GM12874 (cell line): Measurements from ENCODE around the gene ADRM1.

Experiments
- TF ChIP-seq, protein P1 (sequence below): IDR thresholded peaks from 2 replicates; pipeline ENCODE4 v1.5.1; 2011; ENCODE audit warnings: low read depth, mild to moderate bottlenecking, control low read depth, low read length, moderate library complexity; ENCODE audit not compliant: insufficient read depth

ADRM1 gene

DNA sequence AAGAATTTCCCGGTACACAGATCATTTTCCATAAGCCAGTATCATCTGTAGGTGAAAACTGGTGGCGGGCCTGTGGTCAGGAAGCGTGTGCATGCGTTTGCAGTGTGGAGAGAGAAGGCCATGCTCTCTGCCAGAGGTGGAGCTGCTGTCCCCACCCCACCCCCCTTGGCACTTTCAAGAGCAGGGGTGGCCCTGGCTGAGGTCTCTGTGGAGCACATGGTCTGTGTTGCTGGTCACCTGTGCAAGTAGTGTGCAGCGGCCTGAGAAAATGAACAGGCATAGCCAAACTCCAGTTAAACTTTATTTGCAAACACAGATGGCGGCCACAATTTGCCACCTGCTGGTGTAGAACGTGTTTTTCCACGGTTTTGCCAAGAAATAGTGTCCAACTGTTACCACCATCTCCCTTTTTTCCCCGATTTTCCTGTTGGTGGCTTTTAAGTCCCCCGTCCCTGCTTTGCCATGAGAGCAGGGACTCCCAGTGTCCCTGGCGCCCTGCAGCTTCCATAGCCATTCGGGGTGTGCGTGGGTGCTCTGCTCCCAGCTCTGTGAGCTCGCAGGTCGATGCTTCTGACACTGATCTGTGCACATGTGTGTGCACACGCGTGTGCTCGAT is 2.5 kb downstream of the ADRM1 start:
- TF ChIP-seq, protein P1, sequence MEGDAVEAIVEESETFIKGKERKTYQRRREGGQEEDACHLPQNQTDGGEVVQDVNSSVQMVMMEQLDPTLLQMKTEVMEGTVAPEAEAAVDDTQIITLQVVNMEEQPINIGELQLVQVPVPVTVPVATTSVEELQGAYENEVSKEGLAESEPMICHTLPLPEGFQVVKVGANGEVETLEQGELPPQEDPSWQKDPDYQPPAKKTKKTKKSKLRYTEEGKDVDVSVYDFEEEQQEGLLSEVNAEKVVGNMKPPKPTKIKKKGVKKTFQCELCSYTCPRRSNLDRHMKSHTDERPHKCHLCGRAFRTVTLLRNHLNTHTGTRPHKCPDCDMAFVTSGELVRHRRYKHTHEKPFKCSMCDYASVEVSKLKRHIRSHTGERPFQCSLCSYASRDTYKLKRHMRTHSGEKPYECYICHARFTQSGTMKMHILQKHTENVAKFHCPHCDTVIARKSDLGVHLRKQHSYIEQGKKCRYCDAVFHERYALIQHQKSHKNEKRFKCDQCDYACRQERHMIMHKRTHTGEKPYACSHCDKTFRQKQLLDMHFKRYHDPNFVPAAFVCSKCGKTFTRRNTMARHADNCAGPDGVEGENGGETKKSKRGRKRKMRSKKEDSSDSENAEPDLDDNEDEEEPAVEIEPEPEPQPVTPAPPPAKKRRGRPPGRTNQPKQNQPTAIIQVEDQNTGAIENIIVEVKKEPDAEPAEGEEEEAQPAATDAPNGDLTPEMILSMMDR, result no peak

DNA sequence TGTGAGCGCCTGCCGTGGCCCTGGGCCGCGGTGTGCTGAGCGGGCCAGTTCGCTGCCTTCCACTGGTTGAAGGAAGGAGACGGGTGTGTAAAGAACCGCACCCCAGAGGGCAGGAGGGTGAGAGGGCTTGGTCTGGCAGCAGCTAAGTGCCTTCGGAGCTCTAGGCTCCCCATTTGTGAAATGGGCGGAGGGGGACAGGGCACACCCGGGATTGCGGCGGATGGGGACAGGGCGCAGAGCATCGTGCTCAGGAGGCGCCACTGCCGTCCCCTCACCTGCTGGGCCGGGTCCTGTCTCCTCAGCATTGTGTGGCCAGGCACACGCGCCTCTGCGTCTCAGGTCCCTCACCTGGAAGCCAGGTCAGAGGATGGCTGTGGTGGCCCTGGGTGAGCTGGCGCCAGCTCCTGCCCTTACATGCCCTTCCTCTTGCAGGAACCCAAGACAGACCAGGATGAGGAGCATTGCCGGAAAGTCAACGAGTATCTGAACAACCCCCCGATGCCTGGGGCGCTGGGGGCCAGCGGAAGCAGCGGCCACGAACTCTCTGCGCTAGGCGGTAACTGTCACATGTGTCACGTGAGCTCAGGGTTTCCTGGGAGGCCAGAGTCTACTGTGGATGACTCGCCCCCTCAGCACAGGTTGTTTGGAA is 3.1 kb downstream of the ADRM1 start:
- TF ChIP-seq, protein P1, result no peak

DNA sequence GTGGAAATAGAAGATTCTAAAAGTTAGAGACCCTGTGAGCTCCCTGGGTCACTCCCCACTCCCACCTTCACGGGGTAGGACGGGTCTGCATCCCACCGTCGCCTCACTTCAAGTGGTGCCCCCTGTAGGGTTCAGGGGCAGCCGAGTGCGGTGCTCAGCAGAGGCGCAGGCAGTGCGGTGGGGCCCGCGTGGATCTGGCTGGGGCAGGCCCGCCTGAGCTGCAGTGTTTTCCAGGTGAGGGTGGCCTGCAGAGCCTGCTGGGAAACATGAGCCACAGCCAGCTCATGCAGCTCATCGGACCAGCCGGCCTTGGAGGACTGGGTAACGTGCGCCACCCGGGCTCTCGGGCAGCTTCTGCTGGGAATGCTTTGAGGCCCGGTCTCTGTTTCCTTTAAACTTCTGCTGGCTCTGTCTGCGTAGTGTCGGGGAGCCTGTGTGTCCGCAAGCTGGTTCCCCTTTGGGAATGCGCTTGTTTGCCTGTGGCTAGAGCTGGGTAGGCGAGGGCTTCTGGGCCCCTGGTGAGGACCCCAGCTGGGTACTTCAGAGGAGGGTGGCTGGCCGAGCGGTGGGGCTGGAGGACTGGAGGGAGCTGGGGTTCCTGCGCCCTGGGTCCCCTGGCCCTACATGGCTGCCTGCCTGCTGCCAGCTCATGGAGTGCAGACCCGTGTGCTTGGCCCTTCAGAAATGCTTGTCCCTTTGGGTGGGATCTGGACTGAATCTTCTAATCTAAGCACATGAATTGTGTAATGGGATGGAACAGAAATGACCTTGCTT is 3.8 kb downstream of the ADRM1 start:
- TF ChIP-seq, protein P1, result no peak

DNA sequence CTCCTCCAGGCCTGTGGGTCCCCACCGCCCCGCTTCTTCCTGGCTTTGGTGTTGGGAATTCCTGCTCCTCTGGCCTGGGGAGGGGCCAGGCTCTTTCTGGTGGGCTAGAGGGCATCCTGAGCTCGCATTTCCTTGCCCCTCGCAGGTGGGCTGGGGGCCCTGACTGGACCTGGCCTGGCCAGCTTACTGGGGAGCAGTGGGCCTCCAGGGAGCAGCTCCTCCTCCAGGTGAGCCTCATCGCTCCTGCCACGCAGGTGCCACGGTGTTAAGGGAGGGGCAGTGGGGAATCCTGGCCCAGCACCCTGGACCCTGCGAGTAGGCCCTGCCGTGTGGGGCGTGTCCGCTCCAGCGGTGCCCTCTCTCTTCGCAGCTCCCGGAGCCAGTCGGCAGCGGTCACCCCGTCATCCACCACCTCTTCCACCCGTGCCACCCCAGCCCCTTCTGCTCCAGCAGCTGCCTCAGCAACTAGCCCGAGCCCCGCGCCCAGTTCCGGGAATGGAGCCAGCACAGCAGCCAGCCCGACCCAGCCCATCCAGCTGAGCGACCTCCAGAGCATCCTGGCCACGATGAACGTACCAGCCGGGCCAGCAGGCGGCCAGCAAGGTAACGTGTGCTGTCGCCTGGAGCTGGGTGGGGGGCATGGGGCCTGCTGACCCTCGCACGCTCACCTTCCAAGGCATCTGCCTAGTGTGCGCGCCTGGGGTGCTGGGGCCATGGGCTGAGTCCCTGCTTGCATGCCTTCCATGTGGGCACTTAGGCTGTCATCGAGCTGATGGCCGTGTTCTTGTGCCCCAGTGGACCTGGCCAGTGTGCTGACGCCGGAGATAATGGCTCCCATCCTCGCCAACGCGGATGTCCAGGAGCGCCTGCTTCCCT is 4.7 kb downstream of the ADRM1 start:
- TF ChIP-seq, protein P1, result no peak

DNA sequence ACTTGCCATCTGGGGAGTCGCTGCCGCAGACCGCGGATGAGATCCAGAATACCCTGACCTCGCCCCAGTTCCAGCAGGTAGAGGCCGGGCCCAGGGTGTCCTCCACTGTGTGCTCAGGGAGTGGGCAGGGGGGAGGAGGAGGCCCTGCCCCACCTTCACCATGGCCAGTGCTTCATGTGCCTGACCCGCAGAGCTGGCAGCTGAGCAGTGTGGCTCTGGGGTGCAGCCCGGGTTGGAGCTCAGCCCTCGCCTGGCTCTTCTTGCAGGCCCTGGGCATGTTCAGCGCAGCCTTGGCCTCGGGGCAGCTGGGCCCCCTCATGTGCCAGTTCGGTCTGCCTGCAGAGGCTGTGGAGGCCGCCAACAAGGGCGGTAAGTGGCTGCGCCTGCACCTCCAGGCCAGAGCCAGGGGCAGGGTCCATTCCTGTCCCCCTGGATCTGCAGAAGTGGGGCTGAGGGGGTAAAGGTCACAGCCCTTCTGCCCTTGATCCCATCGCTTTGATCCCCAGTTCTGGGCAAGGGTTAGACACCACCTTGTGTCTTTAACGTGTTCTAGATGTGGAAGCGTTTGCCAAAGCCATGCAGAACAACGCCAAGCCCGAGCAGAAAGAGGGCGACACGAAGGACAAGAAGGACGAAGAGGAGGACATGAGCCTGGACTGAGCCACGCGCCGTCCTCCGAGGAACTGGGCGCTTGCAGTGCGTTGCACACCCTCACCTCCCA is 5.5 kb downstream of the ADRM1 start:
- TF ChIP-seq, protein P1, result no peak

DNA sequence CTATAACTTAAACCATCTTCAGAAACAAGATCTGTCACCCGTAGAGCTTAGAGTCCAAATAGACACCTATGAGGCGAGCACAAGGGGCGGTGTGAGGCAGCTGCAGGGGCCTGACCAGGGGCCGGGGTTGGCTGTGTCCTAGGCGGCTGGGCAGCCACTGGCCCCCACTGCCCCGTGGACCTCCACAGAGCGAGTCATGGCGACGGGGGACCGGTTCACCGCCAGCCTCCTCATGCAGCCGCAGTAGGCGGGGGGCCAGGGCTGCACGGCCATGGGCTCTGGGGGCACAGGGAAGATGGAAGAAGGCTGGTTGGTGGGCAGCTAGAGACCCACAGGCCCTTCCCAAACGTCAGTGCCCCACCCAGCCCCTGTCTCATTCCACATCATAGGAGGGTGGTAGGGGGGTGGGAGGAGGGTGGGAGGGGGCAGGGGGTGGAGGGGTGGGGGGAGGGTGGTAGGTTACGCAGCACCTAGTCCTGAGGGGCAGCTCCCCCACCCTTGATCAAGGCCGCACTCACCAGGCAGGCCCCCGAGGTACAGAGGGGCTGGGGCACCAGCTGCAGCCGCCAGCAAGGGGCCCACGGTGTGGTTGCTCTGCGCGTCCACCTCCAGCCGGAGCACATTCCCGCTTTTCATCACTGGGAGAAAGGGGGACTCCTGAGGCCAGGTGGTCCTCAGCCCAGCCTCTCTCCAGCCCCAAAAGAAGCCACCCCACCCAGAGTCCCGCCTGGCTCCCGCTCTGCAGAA is 6.6 kb downstream of the ADRM1 start:
- TF ChIP-seq, protein P1, result no peak
